Measurements from ENCODE around the gene LCP1.

LCP1 gene

DNA sequence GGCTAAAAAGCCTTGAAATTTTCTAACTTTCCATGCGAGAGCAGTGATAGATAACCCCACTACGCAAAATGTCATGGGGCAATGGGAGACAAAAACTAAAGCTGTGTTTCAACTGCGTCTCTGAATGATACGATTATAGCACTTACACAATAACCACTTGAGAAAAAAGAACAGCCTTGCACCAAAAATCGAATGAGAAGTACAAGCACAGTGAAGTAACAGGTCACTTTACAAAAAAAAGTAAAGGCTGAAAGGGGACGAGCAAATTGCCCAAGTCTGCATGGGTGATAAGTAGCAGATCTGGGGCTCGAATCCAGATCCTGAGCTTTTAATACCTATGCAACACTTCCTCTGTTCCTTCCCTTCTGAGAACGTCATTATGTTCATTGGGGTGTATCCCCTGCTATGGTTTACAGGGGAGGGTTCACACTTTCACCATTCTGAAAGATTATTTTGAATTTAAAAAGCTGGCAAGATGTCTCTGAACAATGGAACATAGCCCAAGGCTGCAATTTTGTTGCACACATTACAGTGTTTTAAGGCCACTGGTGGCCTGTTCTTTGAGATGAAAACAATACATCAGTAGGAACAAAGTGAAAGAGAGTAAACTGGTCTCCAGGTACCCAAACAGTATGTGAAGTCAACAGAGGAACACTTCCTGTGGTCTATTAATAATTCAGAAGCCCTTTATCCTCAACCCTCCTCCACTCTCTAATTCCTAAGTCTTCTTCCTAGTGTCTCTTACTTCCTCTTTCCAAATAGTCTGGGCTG, 80.3 kb downstream of the LCP1 start:
- TF ChIP-seq, protein P1, sequence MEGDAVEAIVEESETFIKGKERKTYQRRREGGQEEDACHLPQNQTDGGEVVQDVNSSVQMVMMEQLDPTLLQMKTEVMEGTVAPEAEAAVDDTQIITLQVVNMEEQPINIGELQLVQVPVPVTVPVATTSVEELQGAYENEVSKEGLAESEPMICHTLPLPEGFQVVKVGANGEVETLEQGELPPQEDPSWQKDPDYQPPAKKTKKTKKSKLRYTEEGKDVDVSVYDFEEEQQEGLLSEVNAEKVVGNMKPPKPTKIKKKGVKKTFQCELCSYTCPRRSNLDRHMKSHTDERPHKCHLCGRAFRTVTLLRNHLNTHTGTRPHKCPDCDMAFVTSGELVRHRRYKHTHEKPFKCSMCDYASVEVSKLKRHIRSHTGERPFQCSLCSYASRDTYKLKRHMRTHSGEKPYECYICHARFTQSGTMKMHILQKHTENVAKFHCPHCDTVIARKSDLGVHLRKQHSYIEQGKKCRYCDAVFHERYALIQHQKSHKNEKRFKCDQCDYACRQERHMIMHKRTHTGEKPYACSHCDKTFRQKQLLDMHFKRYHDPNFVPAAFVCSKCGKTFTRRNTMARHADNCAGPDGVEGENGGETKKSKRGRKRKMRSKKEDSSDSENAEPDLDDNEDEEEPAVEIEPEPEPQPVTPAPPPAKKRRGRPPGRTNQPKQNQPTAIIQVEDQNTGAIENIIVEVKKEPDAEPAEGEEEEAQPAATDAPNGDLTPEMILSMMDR (IDR thresholded peaks at IDR 0.05; ENCODE audit: borderline replicate concordance, control extremely low read depth, extremely low read depth, insufficient read depth, missing control alignments) = no peak
- no peak for DNase-seq (ENCODE audit: low spot score)
- in situ Hi-C loops (cut with MboI; ENCODE audit: low sequenced_read_pairs, unreplicated experiment) = loop anchor here (25.0 kb wide), 1 partner anchor 289 kb away; no protein-coding TSS in a partner anchor

DNA sequence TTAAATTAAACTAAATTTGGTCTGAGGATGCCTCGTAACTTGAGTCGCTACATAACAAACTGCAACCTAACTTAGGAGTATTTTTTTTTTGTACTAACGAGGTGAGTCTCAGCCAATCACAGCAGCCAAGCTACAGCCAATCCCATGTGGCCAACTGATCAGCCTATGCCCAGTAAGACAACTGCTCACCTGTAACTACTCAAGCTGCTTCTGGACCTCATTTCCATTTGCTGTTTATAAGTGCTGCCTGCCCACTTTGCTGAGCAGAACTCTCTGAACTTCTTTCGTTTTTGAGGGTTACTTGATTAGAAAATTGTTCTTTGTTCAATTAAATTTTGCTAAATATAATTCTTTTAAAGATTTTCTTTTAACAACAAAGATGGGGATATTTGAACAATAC, 81.0 kb downstream of the LCP1 start:
- in situ Hi-C loops (cut with MboI; ENCODE audit: low sequenced_read_pairs, unreplicated experiment) = loop anchor here (25.0 kb wide), 1 partner anchor 289 kb away; no protein-coding TSS in a partner anchor
- DNase-seq (ENCODE audit: low spot score) = no peak
- TF ChIP-seq, protein P1 (IDR thresholded peaks at IDR 0.05; ENCODE audit: borderline replicate concordance, control extremely low read depth, extremely low read depth, insufficient read depth, missing control alignments) = no peak

GRCh38 chr13:46100191-46100815, 81.7 kb downstream of the LCP1 start:
- peak; percentile 50 for DNase-seq (ENCODE audit: low spot score)
- in situ Hi-C loops (cut with MboI; ENCODE audit: low sequenced_read_pairs, unreplicated experiment) = loop anchor here (25.0 kb wide), 1 partner anchor 288 kb away; no protein-coding TSS in a partner anchor
- TF ChIP-seq, protein P1 (IDR thresholded peaks at IDR 0.05; ENCODE audit: borderline replicate concordance, control extremely low read depth, extremely low read depth, insufficient read depth, missing control alignments) = no peak

DNA sequence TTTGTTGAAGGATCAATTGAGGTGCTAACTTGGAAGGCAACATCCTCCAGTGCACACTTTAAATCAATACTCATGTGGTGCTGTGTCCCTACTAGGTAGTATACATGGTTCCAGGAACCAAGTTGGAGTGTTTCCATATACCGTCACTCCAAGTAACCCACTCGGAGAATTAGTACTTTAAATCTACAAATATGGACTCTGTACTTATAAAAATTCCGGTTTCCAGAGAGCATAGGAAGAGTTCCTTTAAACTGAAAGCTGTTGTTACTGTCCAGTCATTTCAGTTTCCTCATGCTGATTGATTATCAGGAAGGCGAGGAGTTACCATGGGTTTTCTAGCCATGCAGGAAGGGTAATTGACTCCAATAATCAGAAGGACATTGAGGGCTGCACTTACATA, 84.3 kb downstream of the LCP1 start:
- no peak for DNase-seq (ENCODE audit: low spot score)
- in situ Hi-C loops (cut with MboI; ENCODE audit: low sequenced_read_pairs, unreplicated experiment) = no loop called here
- TF ChIP-seq, protein P1 (IDR thresholded peaks at IDR 0.05; ENCODE audit: borderline replicate concordance, control extremely low read depth, extremely low read depth, insufficient read depth, missing control alignments) = no peak

DNA sequence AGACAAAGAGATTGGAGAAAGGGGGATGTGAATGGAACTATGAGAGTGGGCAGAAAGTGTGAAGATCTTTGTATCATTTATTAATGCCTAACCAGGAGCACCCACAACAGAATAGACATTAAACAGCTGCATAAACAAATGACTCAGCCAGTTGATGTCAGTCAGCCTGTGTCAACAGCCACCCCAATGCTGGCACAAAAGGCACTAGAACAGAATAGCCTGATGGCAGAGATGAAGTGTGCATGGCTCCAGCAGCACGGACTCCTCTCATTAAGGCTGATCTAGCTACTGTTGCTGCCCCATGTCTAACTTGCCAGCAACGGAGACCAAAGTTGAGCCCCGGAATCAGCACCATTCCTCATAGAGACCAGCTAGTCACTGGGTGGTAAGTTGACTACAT, 85.0 kb downstream of the LCP1 start:
- DNase-seq (ENCODE audit: low spot score) = no peak
- TF ChIP-seq, protein P1 (IDR thresholded peaks at IDR 0.05; ENCODE audit: borderline replicate concordance, control extremely low read depth, extremely low read depth, insufficient read depth, missing control alignments) = no peak
- in situ Hi-C loops (cut with MboI; ENCODE audit: low sequenced_read_pairs, unreplicated experiment) = no loop called here

- in situ Hi-C loops (cut with MboI; ENCODE audit: low sequenced_read_pairs, unreplicated experiment) = no loop called here
- DNase-seq (ENCODE audit: low spot score) = no peak
- TF ChIP-seq, protein P1 (IDR thresholded peaks at IDR 0.05; ENCODE audit: borderline replicate concordance, control extremely low read depth, extremely low read depth, insufficient read depth, missing control alignments) = no peak
These were observed 87.5 kb downstream of the LCP1 start for GRCh38 chr13:46094478-46094877.

Measured in GM13976 (cell line).